H9 (cell line): ENCODE measurements around the gene FOXM1. TPM values are rescaled to one million over a fixed set of nuclear protein-coding genes. Genes with fewer than 3 reads are reported as not detected.

Source experiments
- DNase-seq: peaks from one replicate; pipeline ENCODE4 v3.0.0-alpha.2; 2017
- H2AFZ ChIP-seq: one replicate; pipeline ENCODE4 v1.6.1; 2013; ENCODE audit warnings: mild to moderate bottlenecking, low read length, control low read depth, moderate library complexity
- H2AK5ac ChIP-seq: 2 replicates; pipeline ENCODE4 v1.6.1; 2013; ENCODE audit warnings: low read length, control low read depth, mixed read lengths; ENCODE audit not compliant: insufficient read length
- H2BK120ac ChIP-seq: one replicate; pipeline ENCODE4 v1.6.1; 2013; ENCODE audit warnings: low read depth, mild to moderate bottlenecking, low read length, control low read depth, inconsistent platforms; ENCODE audit not compliant: poor library complexity, severe bottlenecking
- H2BK12ac ChIP-seq: 2 replicates; pipeline ENCODE4 v1.6.1; 2013; ENCODE audit warnings: low read length, control low read depth, mixed read lengths, low read depth; ENCODE audit not compliant: insufficient read length
- H2BK15ac ChIP-seq: 2 replicates; pipeline ENCODE4 v1.6.1; 2013; ENCODE audit warnings: low read depth, low read length, control low read depth
- H2BK20ac ChIP-seq: one replicate; pipeline ENCODE4 v1.6.1; 2013; ENCODE audit warnings: low read depth, mild to moderate bottlenecking, low read length, control low read depth, inconsistent platforms; ENCODE audit not compliant: poor library complexity, severe bottlenecking
- H2BK5ac ChIP-seq: 2 replicates; pipeline ENCODE4 v1.6.1; 2013; ENCODE audit warnings: low read length, control low read depth, mixed read lengths; ENCODE audit not compliant: insufficient read length
- H3K14ac ChIP-seq: 2 replicates; pipeline ENCODE4 v1.6.1; 2013; ENCODE audit warnings: low read length, control low read depth; ENCODE audit not compliant: insufficient read depth
- H3K18ac ChIP-seq: 2 replicates; pipeline ENCODE4 v1.6.1; 2013; ENCODE audit warnings: low read depth, mild to moderate bottlenecking, mixed read lengths, low read length, control low read depth; ENCODE audit not compliant: insufficient read length
- H3K23ac ChIP-seq: 2 replicates; pipeline ENCODE4 v1.6.1; 2013; ENCODE audit warnings: low read length, control low read depth, mixed read lengths, low read depth; ENCODE audit not compliant: insufficient read length
- H3K23me2 ChIP-seq: 2 replicates; pipeline ENCODE4 v1.6.1; 2013; ENCODE audit warnings: low read depth, mild to moderate bottlenecking, mixed read lengths, low read length, control low read depth; ENCODE audit not compliant: insufficient read length, poor library complexity, severe bottlenecking
- H3K27ac ChIP-seq: 2 replicates; pipeline ENCODE4 v1.5.1; 2013; ENCODE audit warnings: low read length, control low read depth, mixed read lengths, low read depth; ENCODE audit not compliant: insufficient read length
- H3K27me3 ChIP-seq: 2 replicates; pipeline ENCODE4 v1.6.1; 2013; ENCODE audit warnings: low read length, control low read depth, inconsistent platforms; ENCODE audit not compliant: insufficient read depth
- H3K4ac ChIP-seq: 2 replicates; pipeline ENCODE4 v1.6.1; 2013; ENCODE audit warnings: low read depth, mild to moderate bottlenecking, control low read depth, inconsistent platforms, low read length, moderate library complexity
- H3K4me1 ChIP-seq: 2 replicates; pipeline ENCODE4 v1.6.1; 2013; ENCODE audit warnings: low read length, control low read depth, inconsistent platforms; ENCODE audit not compliant: insufficient read depth
- H3K4me2 ChIP-seq: 2 replicates; pipeline ENCODE4 v1.6.1; 2013; ENCODE audit warnings: low read length, control low read depth, mixed read lengths; ENCODE audit not compliant: insufficient read length, insufficient read depth
- H3K56ac ChIP-seq: 2 replicates; pipeline ENCODE4 v1.6.1; 2013; ENCODE audit warnings: low read depth, mild to moderate bottlenecking, mixed read lengths, low read length, control low read depth; ENCODE audit not compliant: insufficient read length
- H3K79me1 ChIP-seq: 2 replicates; pipeline ENCODE4 v1.6.1; 2013; ENCODE audit warnings: low read depth, mild to moderate bottlenecking, moderate library complexity, low read length, control low read depth, inconsistent platforms; ENCODE audit not compliant: insufficient read depth, poor library complexity, severe bottlenecking
- H3K79me2 ChIP-seq: 2 replicates; pipeline ENCODE4 v1.6.1; 2013; ENCODE audit warnings: low read length, control low read depth, inconsistent platforms; ENCODE audit not compliant: insufficient read depth
- H3K9ac ChIP-seq: 2 replicates; pipeline ENCODE4 v1.6.1; 2013; ENCODE audit warnings: low read length, control low read depth, mixed read lengths; ENCODE audit not compliant: insufficient read length; ENCODE audit errors: extremely low read depth
- H3K9me3 ChIP-seq: one replicate; pipeline ENCODE4 v1.6.1; 2013; ENCODE audit warnings: low read depth, low read length, inconsistent platforms; ENCODE audit not compliant: control insufficient read depth
- H3T11ph ChIP-seq: one replicate; pipeline ENCODE4 v1.6.1; 2013; ENCODE audit warnings: mild to moderate bottlenecking, low read length, control low read depth, inconsistent platforms
- H4K20me1 ChIP-seq: one replicate; pipeline ENCODE4 v1.6.1; 2013; ENCODE audit not compliant: control insufficient read depth, insufficient read length, insufficient read depth
- H4K5ac ChIP-seq: 2 replicates; pipeline ENCODE4 v1.6.1; 2013; ENCODE audit warnings: low read depth, mild to moderate bottlenecking, mixed read lengths, low read length, control low read depth; ENCODE audit not compliant: insufficient read length
- H4K8ac ChIP-seq: replicated peaks from 2 replicates; pipeline ENCODE4 v1.6.1; 2013; ENCODE audit warnings: low read length, control low read depth, mixed read lengths, low read depth; ENCODE audit not compliant: insufficient read length
- H4K91ac ChIP-seq: 2 replicates; pipeline ENCODE4 v1.6.1; 2013; ENCODE audit warnings: low read depth, mild to moderate bottlenecking, moderate library complexity, mixed read lengths, low read length, control low read depth; ENCODE audit not compliant: insufficient read length
- H3K27ac Mint-ChIP-seq, 3 experiments: 2 replicates in 2 of 3; 3 replicates in 1 of 3; pipeline ENCODE4 v1.8.0; 2020 to 2021; ENCODE audit warnings: mixed read lengths in 3 of 3, mild to moderate bottlenecking in 1 of 3, moderate library complexity in 1 of 3
- H3K27me3 Mint-ChIP-seq: 2 replicates; pipeline ENCODE4 v1.8.0; 2021; ENCODE audit warnings: low read depth, mild to moderate bottlenecking, moderate library complexity, mixed read lengths
- H3K36me3 Mint-ChIP-seq, 3 experiments: 2 replicates in 2 of 3; 3 replicates in 1 of 3; pipeline ENCODE4 v1.8.0; 2020 to 2021; ENCODE audit warnings: low read depth in 3 of 3, mixed read lengths in 3 of 3; ENCODE audit not compliant: insufficient read depth in 1 of 3
- H3K4me1 Mint-ChIP-seq, 2 experiments: 2 replicates each; pipeline ENCODE4 v1.8.0; 2020; ENCODE audit warnings: mixed read lengths in 2 of 2
- H3K4me3 Mint-ChIP-seq, 2 experiments: 2 replicates in 1 of 2; 3 replicates in 1 of 2; pipeline ENCODE4 v1.8.0; 2020 to 2021; ENCODE audit warnings: mild to moderate bottlenecking in 2 of 2, mixed read lengths in 2 of 2, moderate library complexity in 1 of 2
- H3K9me3 Mint-ChIP-seq, 2 experiments: 2 replicates in 1 of 2; 3 replicates in 1 of 2; pipeline ENCODE4 v1.8.0; 2020; ENCODE audit warnings: mild to moderate bottlenecking in 2 of 2, mixed read lengths in 2 of 2, moderate library complexity in 1 of 2
- CTCF ChIP-seq: fragments of 200-600 bp; sonication (generic); conservative IDR thresholded peaks from 3 replicates; pipeline ENCODE4 v1.8.0; 2021; ENCODE audit warnings: antibody characterized with exemption, mild to moderate bottlenecking
- WGBS: extraction: QIAGEN DNeasy Blood & Tissue Kit; methylation state at CpG from one replicate; pipeline ENCODE4 v1.1.7; 2013; ENCODE audit warnings: missing lambda C conversion rate, low lambda C conversion rate, mixed read lengths; ENCODE audit not compliant: insufficient read length; ENCODE audit errors: extremely low coverage; 5-methylcytosine and 5-hydroxymethylcytosine counted together
- total RNA-seq: library from RNA; stranded (reverse); gene quantifications from 2 replicates; pipeline ENCODE4 v1.2.1, GENCODE V29; 2021

FOXM1 gene
- total RNA-seq, 1 experiment from 2014 or later = 109 TPM

GRCh38 chr12:2924019-2924418, 47.0 kb upstream of the FOXM1 start:
- H3K27ac Mint-ChIP-seq = peak overlapping the region in 1 of 3 experiments; percentile 88; a peak in 2 of 7 replicates
- no peak for DNase-seq
- H3K4me1 ChIP-seq = peaks cover 5% of the 10 kb centered on the region; the same call in 1 of the 2 replicates
- no peak for TF ChIP-seq CTCF
- H3K27me3 ChIP-seq = no peaks in the 10 kb centered on the region
- no peak overlapping the region for H3K9ac ChIP-seq
- H3K23ac ChIP-seq = no peak overlapping the region
- H2BK20ac ChIP-seq = no peak overlapping the region
- no peak overlapping the region for H4K8ac ChIP-seq
- H4K91ac ChIP-seq = no peak overlapping the region
- H2AK5ac ChIP-seq = no peak overlapping the region
- H3K27ac ChIP-seq = no peak overlapping the region
- H3K4me3 Mint-ChIP-seq = no peak overlapping the region
- no peak overlapping the region for H3K18ac ChIP-seq
- H2AFZ ChIP-seq = no peak overlapping the region
- no peak overlapping the region for H2BK5ac ChIP-seq
- H4K5ac ChIP-seq = no peak overlapping the region
- H2BK120ac ChIP-seq = no peak overlapping the region
- no peak overlapping the region for H3K4ac ChIP-seq
- H3K56ac ChIP-seq = no peak overlapping the region
- H3T11ph ChIP-seq = no peak overlapping the region
- no peaks in the 10 kb centered on the region for H3K79me2 ChIP-seq
- no peak overlapping the region for H3K14ac ChIP-seq
- H2BK15ac ChIP-seq = no peak overlapping the region
- no CpG with 5 or more reads among the region's 3 CpGs for WGBS
- H3K36me3 Mint-ChIP-seq = peaks cover 6 to 34% (median 30%) of the 10 kb centered on the region in 3 experiments; a peak in 6 of 7 replicates
- H4K20me1 ChIP-seq = no peaks in the 10 kb centered on the region
- peaks cover 15 to 19% of the 10 kb centered on the region in 2 experiments for H3K4me1 Mint-ChIP-seq
- no peaks in the 10 kb centered on the region; a peak in 1 of 5 replicates for H3K9me3 Mint-ChIP-seq
- H2BK12ac ChIP-seq = no peak overlapping the region
- no peaks in the 10 kb centered on the region for H3K27me3 Mint-ChIP-seq
- H3K9me3 ChIP-seq = no peaks in the 10 kb centered on the region
- H3K23me2 ChIP-seq = no peaks in the 10 kb centered on the region
- H3K79me1 ChIP-seq = no peaks in the 10 kb centered on the region
- H3K4me2 ChIP-seq = no peak overlapping the region
